ENCODE results near the gene MYL12B.

Gene MYL12B

DNA sequence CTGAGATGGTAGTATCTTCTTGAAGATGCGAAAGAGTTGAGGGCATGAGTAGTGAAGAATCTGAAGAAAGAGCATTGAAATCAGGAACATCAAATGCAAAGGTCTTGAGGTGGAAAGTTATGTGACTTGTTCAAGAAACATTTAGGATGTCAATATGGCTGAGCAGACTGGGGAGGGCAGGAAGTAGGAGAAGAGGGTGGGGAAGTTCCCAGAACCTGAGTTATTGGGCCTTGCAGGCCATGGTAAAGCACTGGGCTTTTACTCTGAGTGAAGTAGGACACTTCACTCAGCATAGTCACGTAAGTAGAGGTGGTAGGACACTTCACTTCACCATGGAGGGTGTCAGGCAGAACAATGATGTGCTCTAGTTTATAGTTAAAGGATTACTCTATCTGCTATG, 26.1 kb upstream of the MYL12B start:
- no peak for DNase-seq (ENCODE audit: low read depth in 2 of 2)

DNA sequence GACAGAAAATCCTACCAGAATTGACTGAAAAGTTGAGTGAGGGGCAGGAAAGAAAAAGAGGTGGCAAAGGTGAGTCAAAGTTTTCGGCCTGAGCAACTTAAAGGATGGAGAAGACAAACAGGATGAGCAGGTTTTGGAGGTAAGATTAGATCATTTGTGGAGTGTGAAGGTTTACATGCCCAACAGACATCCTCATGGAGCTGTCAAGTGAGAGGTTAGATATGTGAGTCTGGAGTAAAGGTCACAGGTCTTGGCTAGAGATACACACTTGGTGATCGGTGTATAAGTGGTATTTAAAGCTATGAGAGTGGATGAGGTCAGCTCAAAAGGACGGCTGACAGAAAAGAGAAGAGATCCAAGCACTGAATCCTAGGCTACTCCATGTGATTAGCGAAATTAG, 25.5 kb upstream of the MYL12B start:
- DNase-seq (ENCODE audit: low read depth in 2 of 2): no peak

DNA sequence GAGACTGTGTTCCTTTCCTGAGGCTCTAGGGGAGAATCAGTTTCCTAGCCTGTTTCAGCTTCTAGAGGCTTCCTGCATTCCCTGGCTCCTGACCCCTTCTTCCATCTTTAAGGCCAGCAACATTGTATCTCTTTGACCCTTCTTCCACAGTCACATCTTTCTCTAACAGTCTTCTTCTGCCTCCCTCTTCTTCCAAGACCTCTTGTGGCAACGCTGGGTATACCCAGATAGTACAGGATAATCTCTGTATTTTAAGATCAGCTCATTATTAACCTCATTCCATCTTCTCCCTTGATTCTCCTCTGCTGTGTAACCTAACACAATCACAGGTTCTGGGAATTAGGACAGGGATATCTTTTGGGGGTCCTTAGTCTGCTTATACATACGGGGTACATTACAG, 23.2 kb upstream of the MYL12B start:
- no peak for DNase-seq (ENCODE audit: low read depth in 2 of 2)

DNA sequence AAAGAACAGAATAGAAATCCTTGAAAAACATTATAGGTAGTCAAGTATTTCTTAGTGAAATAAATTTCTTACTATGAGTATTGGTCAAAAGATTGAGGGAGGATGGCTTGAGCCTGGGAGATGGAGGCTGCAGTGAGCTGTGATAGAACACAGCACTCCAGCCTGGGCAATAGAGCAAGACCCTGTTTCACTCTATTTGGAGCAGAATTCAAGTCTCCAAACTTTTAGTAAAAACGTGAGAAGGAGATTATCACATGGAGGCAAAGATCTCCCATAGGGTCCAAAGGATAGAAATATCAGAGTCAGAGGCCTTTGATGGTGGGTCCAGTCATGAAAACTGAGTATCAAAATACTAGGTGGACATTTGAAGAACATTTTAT, 16.8 kb upstream of the MYL12B start:
- no peak for DNase-seq (ENCODE audit: low read depth in 2 of 2)

DNA sequence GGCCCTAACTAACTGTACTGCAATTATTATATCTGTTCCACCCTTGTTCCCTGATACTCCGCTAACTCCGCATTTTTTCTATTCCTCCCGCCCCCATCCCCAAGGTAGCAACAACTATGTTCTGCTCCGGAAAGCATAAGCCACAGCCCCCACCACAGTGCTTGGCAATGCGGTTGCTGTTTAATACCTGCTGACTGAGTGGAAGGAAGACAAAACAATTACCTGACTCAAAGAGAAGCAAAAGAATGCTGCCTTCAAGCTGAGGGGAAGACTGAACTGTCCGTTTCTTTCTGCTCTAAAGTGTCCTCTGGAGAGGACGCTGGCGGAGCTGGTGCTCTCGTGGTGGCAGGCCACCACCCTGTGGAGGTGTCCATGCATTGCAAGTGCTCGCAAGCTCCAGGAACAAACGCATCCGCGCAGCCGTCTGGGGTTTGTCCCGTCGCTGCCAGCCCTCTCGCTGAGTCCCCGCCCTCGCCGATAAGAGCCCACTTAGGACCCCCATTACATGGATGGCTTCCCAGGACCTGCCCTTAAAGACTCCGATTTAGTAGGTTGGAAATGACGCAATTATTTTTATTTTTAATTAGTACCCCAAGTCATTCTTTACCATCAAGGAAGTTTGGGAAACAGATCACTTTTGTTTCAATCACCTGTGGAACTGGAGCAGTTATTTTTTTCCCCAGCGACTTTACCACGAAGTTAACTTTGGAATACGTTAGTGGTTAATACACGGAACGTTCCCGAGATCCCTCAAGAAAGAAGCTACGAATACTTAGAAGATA, 15.9 kb upstream of the MYL12B start:
- peak; percentile 62 to 71 for DNase-seq (ENCODE audit: low read depth in 2 of 2)

DNA sequence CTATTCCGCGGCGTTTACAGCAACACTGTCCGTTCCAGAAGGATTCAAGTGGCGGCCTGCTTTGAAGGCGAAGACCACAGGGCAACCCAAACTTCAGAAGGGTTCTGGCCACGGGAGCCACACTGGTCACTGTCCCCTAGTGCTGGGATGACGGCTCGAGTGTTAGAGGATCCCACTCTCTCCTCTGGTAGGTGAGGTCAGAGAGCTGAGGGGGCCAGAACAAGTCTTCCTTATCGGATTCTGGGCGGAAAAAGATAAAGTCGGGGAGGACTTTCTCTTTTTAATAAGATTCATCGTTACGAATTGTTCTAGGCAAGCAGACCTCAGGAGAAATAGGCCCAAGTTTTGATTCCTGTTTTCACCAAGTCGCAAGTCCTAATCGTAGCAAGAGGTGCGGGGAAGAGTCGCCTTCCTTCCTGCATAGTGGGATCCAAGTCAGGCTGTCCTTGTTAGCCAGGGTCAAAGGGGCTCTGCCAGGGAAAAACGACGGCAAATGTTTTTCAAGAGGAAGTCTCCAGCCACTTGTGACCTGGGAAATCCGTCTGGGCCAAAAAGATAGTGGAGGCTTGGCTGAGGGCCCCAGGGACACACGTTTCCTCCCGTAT, 15.2 kb upstream of the MYL12B start:
- DNase-seq (ENCODE audit: low read depth in 2 of 2): peak in 1 of 2 donors; percentile 12

DNA sequence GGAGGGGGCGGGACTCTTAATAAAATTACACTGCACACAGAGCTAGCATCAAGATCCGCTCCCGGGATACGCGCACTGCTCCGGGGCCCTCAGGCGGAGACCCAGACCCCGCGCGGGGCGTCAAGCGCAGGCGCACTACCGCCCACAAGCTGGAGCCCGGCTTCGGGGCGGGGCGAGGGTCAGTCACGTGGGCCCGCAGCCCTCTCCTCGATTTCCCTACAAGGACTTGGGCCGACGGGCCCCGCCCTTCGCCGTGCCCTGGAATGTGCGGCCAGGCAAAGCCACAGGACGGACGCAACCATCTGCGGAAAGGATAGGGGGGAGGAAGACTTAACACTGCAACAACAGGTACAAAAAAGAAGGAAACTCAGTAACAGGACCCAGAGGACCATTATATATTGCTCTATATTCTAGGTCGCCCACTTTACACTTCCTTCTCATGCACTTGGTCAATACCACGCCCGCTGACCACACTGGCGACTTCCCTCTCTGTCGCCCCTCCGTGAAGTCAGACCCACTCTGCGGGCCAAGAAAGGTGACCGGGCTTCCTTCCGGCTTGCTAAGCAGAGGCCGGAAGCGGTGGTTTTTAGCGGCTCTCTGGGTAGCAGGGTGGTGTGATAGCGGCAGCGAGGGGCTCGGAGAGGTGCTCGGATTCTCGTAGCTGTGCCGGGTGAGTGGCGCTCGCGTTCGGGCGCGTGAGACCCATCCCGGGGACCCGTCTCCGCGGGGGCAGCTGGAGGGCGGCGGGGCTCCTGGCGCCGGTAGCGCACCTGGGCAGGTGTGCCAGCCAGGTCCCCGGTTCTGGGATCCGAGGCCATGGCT, 14.5 kb upstream of the MYL12B start, which contains the start of gene MYL12A:
Gene MYL12A (plus strand): TSS at position 562 of the 822 bp plus-strand sequence. CDS start 5,447 bp downstream, outside the sequence.
- peak; percentile 80 to 95 for DNase-seq (ENCODE audit: low read depth in 2 of 2)

DNA sequence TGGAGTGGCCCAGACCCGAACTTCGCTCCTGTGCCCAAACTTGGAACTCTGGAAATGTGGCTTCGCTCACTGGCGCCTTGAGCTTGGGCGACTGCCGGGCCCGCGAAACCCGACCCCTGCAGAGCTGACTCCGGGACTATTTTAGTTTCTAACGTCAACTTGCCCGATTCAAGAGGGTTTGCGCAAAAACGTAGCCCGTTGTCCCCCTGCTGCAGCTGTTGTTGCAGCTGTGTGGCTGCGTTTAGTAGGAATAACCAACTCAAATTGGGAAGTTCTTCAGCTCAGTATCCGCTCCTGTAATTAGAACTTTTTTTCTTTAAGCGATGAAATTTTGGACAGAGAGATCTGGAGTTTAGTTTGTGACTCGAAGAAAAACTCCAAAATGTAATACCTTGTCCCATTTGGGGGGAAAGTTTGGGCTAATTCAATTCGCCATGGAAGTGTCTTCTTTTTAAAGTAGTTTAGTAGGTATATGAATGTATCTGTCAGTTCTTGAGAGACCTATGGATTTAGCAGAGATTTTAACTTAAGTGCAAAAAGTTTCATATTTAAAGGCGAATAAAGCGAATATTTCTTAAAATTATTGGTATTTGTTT, 13.8 kb upstream of the MYL12B start:
- peak in 1 of 2 donors; percentile 15 for DNase-seq (ENCODE audit: low read depth in 2 of 2)

DNA sequence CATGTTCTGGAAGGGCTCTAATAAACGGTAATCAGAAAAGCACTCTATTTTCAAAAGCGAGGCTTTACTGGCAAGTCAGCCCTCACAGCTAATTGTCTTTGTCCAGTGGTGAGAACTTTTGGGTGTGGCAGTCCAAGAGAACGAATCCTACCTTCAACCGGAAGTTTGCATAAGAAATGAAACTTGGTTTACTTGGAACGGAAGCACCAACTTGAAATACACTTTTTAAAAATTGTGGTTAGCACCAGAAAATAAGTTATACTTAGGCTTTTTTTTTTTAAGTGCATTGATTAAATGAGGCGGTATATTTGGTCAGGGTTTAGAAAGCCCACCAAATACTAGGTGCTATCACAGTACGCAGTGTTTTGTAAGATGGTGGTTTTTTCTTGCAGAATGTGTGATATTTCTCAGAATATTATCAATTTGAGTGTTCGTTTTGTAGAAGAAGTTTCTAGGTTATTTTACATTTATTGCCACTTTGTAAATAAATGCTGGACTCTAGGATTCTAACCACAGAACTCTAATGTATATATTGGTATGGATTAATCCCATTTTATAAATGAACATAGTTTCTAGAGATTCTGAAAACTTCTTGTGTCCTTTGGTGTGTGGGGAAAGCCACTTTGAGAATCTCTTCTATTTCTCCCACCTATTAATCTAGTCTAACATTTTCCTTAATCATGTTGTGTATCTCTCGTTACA, 13.1 kb upstream of the MYL12B start:
- DNase-seq (ENCODE audit: low read depth in 2 of 2): no peak

DNA sequence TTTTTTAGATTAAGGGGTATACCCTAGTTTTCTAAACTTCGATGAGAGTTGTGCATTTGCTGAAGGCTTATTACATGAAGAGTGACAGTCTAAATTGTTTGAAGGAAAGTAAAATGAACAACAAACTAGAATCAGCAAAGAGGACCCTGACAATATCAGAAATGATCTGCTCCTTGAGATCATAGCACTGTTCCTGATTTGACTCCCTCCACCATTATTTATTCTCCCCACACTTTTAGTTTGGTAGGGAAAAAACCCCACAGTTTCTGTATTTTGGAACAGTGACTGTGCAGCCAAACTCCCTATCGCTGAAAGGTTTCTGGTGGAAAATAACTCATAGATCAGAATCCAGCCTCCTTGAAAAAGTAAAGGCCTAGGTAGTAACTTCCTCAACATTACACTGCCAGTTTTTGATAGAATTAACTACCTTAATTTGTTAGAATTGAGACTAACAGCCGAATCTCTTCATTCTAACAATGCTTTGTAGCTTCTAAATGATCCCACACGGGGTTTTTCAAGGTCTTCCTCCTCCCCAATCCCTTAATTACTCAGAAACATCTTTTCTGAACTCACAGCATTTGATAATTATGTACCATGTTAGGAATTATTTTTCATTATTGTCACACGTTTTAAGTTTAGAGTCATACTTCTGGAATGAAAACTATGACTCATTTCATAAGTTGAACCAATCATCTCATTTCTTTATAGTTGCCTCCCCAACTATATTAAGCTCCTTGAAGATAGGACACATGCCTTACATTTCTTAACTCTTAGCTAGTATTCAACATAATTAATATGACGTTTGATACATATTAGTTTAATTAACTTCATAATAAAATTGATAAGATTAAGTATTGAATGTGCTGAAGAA, 11.5 kb upstream of the MYL12B start:
- DNase-seq (ENCODE audit: low read depth in 2 of 2): no peak

DNA sequence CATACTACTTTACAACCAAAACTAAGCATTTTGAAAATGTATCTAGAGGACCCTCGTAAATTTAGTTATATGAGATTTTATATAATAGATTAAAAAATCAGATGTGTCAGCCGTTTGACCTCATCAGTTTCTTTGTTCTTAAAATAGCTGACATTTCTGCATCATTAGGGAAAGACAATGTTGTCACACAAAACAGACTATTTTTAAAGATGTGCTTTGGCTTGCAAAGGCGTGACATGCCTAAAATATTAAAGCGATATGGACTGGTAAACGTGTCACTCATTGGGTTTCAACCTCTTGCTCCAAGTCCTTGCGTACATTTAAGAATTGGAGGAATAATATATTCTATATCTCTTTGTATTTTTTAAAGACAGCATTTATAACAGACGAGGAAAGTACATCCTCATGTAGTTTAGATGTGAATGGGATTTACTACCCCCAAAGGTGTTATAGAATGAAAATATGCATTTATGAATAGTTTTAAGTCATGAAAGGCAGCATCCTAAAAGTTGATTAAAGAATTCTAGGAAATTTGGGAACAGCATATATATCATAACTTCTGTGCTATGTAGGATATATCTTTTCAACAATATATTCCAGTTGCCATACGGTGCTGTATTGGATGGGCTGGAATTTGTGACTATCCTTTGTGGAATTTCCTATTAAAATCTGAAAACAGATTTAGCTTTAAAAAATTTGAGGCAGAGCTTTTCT, 10.5 kb upstream of the MYL12B start:
- DNase-seq (ENCODE audit: low read depth in 2 of 2): no peak

DNA sequence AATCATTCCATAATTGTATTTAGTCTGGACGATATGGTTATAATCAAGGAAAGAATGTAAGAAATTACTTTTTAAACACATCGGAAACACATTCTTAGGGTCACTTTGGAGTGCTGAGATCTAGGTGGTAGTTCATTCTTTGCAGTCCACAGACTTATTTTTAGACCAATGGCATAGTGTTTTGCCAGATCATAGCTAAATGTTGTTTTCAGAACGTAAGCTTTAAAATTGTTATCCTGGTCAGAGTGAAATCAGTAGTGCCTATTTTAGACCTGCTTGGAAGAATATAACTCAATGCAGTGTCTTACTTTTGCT, 10.0 kb upstream of the MYL12B start:
- DNase-seq (ENCODE audit: low read depth in 2 of 2): no peak

DNA sequence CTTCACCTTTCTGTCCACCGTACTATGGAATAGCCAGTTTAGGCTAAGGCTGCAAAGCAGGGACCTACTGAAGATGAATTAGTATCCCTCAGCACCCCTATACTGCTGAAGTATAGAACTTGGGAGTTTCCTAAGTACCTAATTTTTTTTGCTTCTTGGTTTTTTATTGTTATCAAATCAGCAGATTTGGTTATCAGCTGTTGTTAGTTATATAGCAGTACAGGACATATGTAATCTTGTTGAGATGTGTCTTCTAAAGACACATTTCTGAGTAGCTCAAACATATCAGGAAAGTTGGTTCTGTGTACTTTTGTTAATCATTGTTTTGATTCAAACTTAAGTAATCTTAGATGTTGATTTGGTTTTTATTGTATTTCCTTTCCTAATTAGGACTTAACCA, 9.1 kb upstream of the MYL12B start:
- no peak for DNase-seq (ENCODE audit: low read depth in 2 of 2)

DNA sequence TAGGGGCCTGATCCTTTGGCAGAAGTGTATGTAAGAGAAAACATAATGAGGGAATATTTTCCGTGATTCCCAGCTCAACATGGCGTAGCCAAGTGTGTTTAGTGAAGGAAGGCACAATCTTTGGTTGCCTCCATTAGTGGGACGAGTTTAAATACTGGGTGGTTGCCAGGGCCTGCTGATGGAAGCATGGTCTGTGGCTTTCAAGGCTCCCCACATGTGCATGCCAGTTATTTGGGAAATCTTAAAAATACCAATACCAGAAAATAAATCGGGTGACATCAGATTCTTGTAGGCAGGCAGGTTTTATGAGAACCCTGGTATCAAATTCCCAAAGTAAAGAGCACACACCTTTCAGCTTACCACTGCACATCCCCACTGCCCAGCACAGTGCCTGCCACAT, 7.2 kb upstream of the MYL12B start:
- no peak for DNase-seq (ENCODE audit: low read depth in 2 of 2)

DNA sequence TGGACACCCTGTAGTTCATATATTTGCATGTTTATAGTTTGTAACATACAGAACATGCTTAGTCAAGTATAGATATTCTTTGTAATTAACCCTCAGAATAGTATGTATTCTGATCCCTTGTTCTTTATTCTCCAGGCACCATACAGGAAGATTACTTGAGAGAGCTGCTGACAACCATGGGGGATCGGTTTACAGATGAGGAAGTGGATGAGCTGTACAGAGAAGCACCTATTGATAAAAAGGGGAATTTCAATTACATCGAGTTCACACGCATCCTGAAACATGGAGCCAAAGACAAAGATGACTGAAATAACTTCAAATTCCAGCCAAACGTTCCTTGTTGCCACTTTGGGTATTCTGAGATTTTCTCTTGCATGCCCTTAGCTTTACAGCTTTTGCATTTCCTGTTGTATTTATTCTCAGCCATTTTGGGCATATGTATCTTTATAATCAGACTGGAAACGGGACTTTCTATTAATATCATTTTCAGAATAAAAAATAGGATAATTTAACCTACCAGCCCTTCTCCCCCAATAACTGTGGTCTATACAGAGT, 6.2 kb upstream of the MYL12B start:
- DNase-seq (ENCODE audit: low read depth in 2 of 2): no peak

DNA sequence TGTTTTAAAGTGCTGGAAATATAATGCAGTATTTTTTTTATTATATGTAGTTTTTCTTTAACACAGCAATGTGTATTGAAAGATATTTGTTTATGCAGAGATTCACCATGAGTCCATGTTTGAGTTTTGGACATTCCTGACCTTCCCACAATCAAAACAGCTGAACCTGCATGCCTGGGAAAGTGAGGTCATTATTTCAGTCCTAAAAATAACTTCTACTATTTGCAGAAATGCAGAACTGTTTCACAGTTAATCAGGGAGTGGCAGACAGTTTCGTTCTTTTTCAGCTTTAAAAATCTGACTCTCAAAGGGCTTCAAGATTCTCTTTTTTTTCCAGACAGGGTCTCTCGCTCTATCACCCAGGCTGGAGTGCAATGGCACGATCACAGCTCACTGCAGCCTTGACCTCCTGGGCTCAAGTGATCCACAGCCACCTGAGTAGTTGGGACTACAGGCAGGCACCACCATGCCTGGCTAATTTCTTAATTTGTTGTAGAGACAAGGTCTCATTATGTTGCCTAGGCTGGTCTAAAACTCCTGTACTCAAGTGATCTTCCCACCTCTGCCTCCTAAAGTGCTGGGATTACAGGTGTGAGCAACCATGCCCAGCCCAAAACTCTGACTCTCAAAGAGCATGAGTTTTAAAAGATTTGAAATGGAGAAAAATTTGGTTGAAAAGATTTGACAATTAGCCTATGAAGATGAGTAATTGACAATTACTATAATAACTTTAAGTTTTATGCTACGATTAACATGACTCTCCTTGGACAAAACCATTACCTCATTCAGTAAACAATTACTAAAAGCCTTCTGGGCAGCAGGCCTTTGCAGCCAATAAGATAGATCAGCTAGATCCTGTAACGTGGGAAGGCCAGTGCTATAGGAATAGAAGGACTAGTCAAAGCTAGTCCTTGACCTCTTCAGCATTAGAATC, 5.0 kb upstream of the MYL12B start:
- DNase-seq (ENCODE audit: low read depth in 2 of 2): no peak

DNA sequence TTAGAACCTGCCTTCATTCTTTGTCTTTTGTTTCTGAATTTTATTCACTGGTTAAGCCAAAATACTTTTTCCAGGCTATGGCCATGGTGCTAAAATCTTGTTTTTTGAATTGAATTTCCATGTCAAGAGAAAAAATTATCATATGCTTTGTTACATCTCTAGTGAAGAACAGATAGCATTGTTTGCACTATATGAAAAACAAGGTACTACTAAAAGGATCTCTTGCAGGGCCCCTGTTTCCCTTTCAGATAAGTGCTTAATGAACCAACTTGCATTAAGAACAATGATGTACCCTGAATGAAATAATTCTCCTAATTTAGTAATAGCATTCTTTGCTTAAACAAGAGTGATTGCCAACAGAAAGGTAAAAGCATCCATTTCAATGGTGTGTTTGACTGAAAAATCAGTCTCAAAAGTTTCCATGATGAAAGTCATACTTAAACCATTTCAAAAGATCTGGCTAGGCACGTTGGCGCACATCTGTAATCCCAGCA, 4.3 kb upstream of the MYL12B start:
- DNase-seq (ENCODE audit: low read depth in 2 of 2): no peak

DNA sequence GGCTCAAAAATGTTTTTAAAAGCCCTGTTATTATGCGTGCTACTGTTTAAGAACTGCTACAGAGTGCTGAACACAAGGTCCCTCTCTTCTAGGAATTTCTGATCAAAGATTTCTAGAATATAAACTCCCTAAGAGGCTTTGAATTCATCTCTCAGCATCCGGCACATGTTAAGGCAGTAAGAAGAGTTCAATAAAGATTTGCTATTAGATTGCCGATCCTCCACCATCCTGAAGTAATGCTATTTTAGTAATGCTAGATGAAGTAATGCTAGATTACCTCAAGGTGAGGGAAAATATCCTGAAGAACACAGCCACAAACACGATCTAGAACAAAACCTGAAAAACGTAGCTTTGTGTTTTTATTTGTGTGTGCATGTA, 949 bp upstream of the MYL12B start:
- DNase-seq (ENCODE audit: low read depth in 2 of 2): no peak
